Fibroblast of lung (primary cell): ENCODE results near the gene ZKSCAN1.

Experiments used
- EZH2 ChIP-seq: IDR thresholded peaks from 2 replicates; pipeline ENCODE4 v1.5.1; 2012; ENCODE audit warnings: low read length, control low read depth, mild to moderate bottlenecking; ENCODE audit errors: missing control alignments
- TF ChIP-seq, protein P1 (sequence below), 2 donors: IDR thresholded peaks in 1 of 2; conservative IDR thresholded peaks in 1 of 2; 1 replicate in 1 of 2; 2 replicates in 1 of 2; pipeline ENCODE4 v1.5.1; 2011 to 2012; ENCODE audit warnings: low read length in 2 of 2, control low read depth in 1 of 2, inconsistent platforms in 1 of 2, low read depth in 1 of 2, mild to moderate bottlenecking in 1 of 2

- TF ChIP-seq, protein P1, sequence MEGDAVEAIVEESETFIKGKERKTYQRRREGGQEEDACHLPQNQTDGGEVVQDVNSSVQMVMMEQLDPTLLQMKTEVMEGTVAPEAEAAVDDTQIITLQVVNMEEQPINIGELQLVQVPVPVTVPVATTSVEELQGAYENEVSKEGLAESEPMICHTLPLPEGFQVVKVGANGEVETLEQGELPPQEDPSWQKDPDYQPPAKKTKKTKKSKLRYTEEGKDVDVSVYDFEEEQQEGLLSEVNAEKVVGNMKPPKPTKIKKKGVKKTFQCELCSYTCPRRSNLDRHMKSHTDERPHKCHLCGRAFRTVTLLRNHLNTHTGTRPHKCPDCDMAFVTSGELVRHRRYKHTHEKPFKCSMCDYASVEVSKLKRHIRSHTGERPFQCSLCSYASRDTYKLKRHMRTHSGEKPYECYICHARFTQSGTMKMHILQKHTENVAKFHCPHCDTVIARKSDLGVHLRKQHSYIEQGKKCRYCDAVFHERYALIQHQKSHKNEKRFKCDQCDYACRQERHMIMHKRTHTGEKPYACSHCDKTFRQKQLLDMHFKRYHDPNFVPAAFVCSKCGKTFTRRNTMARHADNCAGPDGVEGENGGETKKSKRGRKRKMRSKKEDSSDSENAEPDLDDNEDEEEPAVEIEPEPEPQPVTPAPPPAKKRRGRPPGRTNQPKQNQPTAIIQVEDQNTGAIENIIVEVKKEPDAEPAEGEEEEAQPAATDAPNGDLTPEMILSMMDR (conservative IDR thresholded peaks at IDR 0.05 in 1 of 2, IDR thresholded peaks at IDR 0.05 in 1 of 2; ENCODE audit: low read depth in 1 of 2, low read length in 2 of 2): peak in 1 of 2 donors; percentile 28
- TF ChIP-seq EZH2: no peak
Observed at GRCh38 chr7:99997545-99998137, 17.8 kb upstream of the ZKSCAN1 start.
